GM18519 (cell line): ENCODE measurements around the gene NKX6-2.
"Not testable (repeated sequence)": the region's sequence is repeated elsewhere in the genome, so short reads cannot be mapped to it uniquely, and the experiment has no call there.

Source experiments
- ATAC-seq: cut with Tn5 transposase; IDR thresholded peaks from one replicate; pipeline ENCODE4 v1.9.1; 2021; ENCODE audit warnings: mild to moderate bottlenecking, moderate library complexity; ENCODE audit not compliant: unreplicated experiment, low FRiP score

NKX6-2 gene

GRCh38 chr10:132799865-132800264, 13.9 kb upstream of the NKX6-2 start:
- ATAC-seq: no peak

- no peak for ATAC-seq
Observed at GRCh38 chr10:132798876-132799275, 12.9 kb upstream of the NKX6-2 start.

GRCh38 chr10:132798403-132798802, 12.5 kb upstream of the NKX6-2 start:
- ATAC-seq: no peak

GRCh38 chr10:132797986-132798385, 12.0 kb upstream of the NKX6-2 start:
- ATAC-seq: not testable (repeated sequence)

- ATAC-seq: no peak
Observed at GRCh38 chr10:132796846-132797245, 10.9 kb upstream of the NKX6-2 start.

- ATAC-seq: no peak
Observed at GRCh38 chr10:132793871-132794849, 8.2 kb upstream of the NKX6-2 start.

- no peak for ATAC-seq
Observed at GRCh38 chr10:132793213-132793612, 7.3 kb upstream of the NKX6-2 start.

- no peak for ATAC-seq
Observed at GRCh38 chr10:132792796-132793195, 6.8 kb upstream of the NKX6-2 start.

- ATAC-seq: not testable (repeated sequence)
Observed at GRCh38 chr10:132792099-132792498, 6.2 kb upstream of the NKX6-2 start.

- ATAC-seq: no peak
Observed at GRCh38 chr10:132790934-132791829, 5.2 kb upstream of the NKX6-2 start.

GRCh38 chr10:132790470-132790869, 4.5 kb upstream of the NKX6-2 start:
- ATAC-seq: no peak

- no peak for ATAC-seq
Observed at GRCh38 chr10:132789659-132790148, 3.8 kb upstream of the NKX6-2 start.

- ATAC-seq: no peak
Observed at GRCh38 chr10:132788831-132789219, 2.9 kb upstream of the NKX6-2 start.

GRCh38 chr10:132788180-132788830, 2.4 kb upstream of the NKX6-2 start:
- no peak for ATAC-seq

- no peak for ATAC-seq
Observed at GRCh38 chr10:132787495-132788179, 1.7 kb upstream of the NKX6-2 start.

GRCh38 chr10:132786884-132787494, 1.0 kb upstream of the NKX6-2 start:
- no peak for ATAC-seq

GRCh38 chr10:132786476-132786883, 533 bp upstream of the NKX6-2 start:
- no peak for ATAC-seq

GRCh38 chr10:132784866-132785722, 853 bp downstream of the NKX6-2 start:
- no peak for ATAC-seq
